Measurements from ENCODE around the gene FYB1.
"Not testable (repeated sequence)": the region's sequence is repeated elsewhere in the genome, so short reads cannot be mapped to it uniquely, and the experiment has no call there.

The FYB1 gene

DNA sequence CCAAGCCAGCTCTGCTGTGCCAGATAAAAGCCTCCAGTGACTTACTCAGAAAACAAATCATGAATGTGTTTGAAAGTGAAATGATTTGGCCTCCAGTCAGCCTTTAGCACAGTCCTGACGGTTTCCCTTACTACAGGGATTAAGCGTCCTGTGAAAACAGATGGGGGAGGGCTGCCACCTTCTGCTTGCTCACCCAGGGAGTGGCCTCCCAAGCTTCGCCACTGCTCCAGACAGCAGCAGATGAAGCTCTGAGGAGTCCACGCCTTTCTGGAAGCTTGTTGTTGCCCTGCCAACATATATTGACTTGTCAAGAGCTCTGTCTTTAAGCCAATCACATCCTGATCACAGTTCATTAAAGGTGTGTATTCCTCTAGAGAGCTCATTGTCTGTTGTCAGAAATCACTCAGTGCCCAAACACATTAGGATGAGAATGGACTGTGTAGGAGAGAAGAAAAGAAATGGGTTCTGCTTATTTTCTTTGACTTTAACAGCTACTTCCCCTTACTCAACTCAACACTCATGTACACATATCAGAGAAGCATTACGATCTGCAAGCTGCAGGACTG is 4.9 kb upstream of the FYB1 start:
- Histone ChIP-seq H3K9ac (ENCODE audit: low read depth, low read length) (no peak overlapping the region), H3K9me3 (ENCODE audit: insufficient read depth, low read depth, low read length) (no peaks in the 10 kb centered on the region), H3K27me3 (ENCODE audit: insufficient read depth, low read length) (no peaks in the 10 kb centered on the region), H3K27ac (ENCODE audit: low read length) (no peak overlapping the region), H3K36me3 (ENCODE audit: insufficient read depth, low read depth, low read length) (no peaks in the 10 kb centered on the region), H3K4me3 (ENCODE audit: low read length) (no peak overlapping the region), H3K4me1 (ENCODE audit: insufficient read depth, low read length) (no peaks in the 10 kb centered on the region)

DNA sequence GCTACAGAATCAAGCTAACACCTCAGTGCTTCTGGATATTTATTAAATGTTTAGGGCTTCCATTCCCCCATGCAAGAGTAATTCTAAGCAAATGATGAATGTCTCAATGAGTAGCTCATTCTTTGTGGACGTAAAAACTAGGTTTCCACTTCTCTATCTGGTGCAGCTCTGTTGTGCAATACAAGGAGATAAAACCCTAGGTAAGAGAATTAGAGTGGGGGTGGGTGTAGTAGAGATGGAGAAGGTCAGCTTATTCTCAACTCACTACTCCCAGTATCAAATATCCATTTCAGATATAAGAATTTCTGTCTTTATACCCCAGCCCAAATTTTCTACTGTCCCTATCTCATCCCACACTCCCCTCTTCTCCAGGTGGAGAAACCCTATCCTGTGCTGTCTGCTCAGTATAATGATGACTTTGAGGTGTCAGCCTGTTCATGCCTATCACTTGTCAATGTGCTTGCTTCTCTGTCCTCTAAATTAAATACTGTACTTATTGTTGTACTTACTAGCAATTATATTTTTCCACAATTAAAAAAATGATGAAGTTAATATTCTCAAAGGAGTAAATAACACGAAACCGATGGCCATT is 4.3 kb upstream of the FYB1 start:
- Histone ChIP-seq H3K9me3 (ENCODE audit: insufficient read depth, low read depth, low read length) (no peaks in the 10 kb centered on the region), H3K4me3 (ENCODE audit: low read length) (no peak overlapping the region), H3K36me3 (ENCODE audit: insufficient read depth, low read depth, low read length) (no peaks in the 10 kb centered on the region), H3K27ac (ENCODE audit: low read length) (no peak overlapping the region), H3K27me3 (ENCODE audit: insufficient read depth, low read length) (no peaks in the 10 kb centered on the region), H3K9ac (ENCODE audit: low read depth, low read length) (no peak overlapping the region), H3K4me1 (ENCODE audit: insufficient read depth, low read length) (no peaks in the 10 kb centered on the region)

- H3K4me1 ChIP-seq (ENCODE audit: insufficient read depth, low read length); H3K27me3 ChIP-seq (ENCODE audit: insufficient read depth, low read length); H3K27ac ChIP-seq (ENCODE audit: low read length); H3K4me3 ChIP-seq (ENCODE audit: low read length); H3K9me3 ChIP-seq (ENCODE audit: insufficient read depth, low read depth, low read length); H3K36me3 ChIP-seq (ENCODE audit: insufficient read depth, low read depth, low read length); H3K9ac ChIP-seq (ENCODE audit: low read depth, low read length): not testable (repeated sequence)
Measured at GRCh38 chr5:39221671-39222070, 2.3 kb upstream of the FYB1 start.

- no peak overlapping the region for H3K27ac ChIP-seq (ENCODE audit: low read length)
- no peaks in the 10 kb centered on the region for H3K36me3 ChIP-seq (ENCODE audit: insufficient read depth, low read depth, low read length)
- no peak overlapping the region for H3K9ac ChIP-seq (ENCODE audit: low read depth, low read length)
- H3K27me3 ChIP-seq (ENCODE audit: insufficient read depth, low read length) = no peaks in the 10 kb centered on the region
- H3K4me1 ChIP-seq (ENCODE audit: insufficient read depth, low read length) = no peaks in the 10 kb centered on the region
- no peak overlapping the region for H3K4me3 ChIP-seq (ENCODE audit: low read length)
- H3K9me3 ChIP-seq (ENCODE audit: insufficient read depth, low read depth, low read length) = no peaks in the 10 kb centered on the region
Measured at GRCh38 chr5:39220280-39221030, 1.1 kb upstream of the FYB1 start.

DNA sequence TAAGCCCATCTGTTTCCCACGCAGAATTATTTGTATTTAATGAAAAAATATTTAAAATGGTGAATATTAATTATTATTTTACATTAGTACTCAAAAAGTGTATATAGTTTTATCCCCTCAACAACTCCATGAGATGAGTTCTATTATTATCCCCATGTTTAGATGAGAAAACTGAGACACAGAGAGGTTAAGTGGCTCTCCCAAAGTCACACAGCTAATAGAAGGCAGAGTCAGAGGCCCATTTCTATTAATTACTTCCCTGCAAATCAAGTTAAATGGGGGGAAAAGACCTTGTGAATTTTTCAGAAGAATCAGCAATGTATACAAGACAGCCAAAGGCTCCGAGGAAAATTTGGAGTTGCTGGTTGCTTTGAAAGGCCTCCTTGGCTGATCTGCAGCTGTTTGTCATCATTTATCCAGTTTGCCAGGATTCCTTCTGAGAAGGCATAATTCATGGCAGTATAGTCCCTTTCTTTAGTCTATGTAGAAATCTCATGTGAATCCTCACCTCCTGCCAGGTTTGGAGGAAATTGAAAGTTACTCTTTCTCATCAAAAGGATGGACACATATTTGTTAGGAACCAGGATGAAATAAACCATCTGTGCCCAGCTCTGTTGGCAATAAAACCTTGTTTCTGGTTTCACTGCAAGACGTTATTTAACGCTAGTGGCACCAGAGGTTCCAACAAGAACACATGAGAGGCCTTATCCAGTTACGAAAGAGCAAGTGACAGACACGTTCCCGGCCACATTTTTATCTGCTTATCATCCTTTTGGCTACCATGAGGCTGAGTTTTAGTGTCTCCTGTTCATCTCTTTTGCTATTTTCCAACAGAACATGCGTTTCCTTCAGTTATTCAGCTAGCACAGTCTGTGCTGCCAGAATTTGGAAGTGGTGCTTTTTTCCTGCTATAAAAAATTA is 621 bp downstream of the FYB1 start:
- Histone ChIP-seq H3K9me3 (ENCODE audit: insufficient read depth, low read depth, low read length) (no peaks in the 10 kb centered on the region), H3K36me3 (ENCODE audit: insufficient read depth, low read depth, low read length) (no peaks in the 10 kb centered on the region), H3K9ac (ENCODE audit: low read depth, low read length) (no peak overlapping the region), H3K27me3 (ENCODE audit: insufficient read depth, low read length) (no peaks in the 10 kb centered on the region), H3K4me1 (ENCODE audit: insufficient read depth, low read length) (no peaks in the 10 kb centered on the region), H3K4me3 (ENCODE audit: low read length) (no peak overlapping the region), H3K27ac (ENCODE audit: low read length) (no peak overlapping the region)

DNA sequence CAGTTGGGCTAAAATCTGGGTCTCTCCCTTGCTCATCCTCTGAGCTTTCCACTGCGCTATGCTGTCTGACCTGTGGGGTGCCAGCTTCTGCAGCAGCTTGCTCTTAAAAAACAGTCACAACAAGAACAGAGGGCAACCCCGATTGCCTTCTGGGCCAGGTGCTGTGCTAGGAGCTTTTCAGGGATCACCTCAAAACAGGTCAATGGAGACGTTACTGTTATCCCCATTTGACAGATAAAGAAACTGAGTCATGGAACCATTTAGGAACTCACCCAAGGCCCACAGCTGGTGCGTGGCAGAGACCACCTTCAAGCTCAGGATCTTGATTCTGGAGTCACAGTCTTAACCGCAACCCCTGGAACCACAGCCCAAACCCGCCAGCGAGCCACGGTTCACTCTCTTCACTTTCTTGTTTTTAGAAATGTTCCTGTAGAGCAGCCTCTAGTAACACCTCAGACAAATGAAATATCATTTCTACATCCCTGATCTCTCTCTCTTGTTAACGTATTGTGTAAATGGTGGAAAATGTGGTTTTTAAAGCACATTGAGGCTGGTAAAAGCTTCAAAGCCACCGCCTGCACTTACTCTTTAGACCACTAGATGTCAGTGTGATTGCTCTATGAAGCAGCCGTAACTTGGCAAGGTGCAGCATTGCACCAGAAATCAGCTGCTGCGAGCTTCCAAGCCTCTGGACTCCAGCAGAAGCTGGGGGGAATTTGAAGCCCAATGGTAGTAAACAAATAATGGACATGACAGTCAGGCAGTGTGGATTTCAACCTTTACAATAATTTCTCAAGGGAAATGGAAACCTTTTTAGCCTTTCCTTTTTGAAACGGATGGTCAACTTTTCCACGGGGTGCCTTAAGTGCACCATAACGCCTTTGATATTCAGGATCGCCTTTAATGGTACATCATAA is 1.7 kb downstream of the FYB1 start:
- Histone ChIP-seq H3K9me3 (ENCODE audit: insufficient read depth, low read depth, low read length) (no peaks in the 10 kb centered on the region), H3K4me3 (ENCODE audit: low read length) (no peak overlapping the region), H3K9ac (ENCODE audit: low read depth, low read length) (no peak overlapping the region), H3K36me3 (ENCODE audit: insufficient read depth, low read depth, low read length) (no peaks in the 10 kb centered on the region), H3K27me3 (ENCODE audit: insufficient read depth, low read length) (no peaks in the 10 kb centered on the region), H3K4me1 (ENCODE audit: insufficient read depth, low read length) (no peaks in the 10 kb centered on the region), H3K27ac (ENCODE audit: low read length) (no peak overlapping the region)

DNA sequence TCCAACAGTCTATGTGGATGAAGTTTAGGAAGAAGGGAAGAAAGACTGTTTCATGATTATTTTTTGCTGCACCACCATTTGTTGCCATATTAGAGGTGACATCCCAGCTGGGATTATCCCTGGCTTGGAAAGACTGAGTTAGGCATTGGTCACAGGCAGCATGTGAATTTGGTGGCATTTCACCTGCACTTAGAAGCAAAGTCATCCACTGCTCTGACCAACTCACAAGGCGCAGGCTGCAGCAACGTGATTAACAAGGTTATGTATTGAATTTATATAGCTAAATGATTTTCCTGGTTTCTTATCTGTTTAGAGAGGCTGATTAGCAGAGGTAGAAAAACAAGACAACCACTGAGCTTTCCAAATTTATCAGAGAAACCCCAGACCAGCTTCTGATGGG is 2.7 kb downstream of the FYB1 start:
- no peak overlapping the region for H3K4me3 ChIP-seq (ENCODE audit: low read length)
- H3K4me1 ChIP-seq (ENCODE audit: insufficient read depth, low read length) = no peaks in the 10 kb centered on the region
- no peak overlapping the region for H3K9ac ChIP-seq (ENCODE audit: low read depth, low read length)
- no peaks in the 10 kb centered on the region for H3K27me3 ChIP-seq (ENCODE audit: insufficient read depth, low read length)
- H3K36me3 ChIP-seq (ENCODE audit: insufficient read depth, low read depth, low read length) = no peaks in the 10 kb centered on the region
- H3K9me3 ChIP-seq (ENCODE audit: insufficient read depth, low read depth, low read length) = no peaks in the 10 kb centered on the region
- no peak overlapping the region for H3K27ac ChIP-seq (ENCODE audit: low read length)

DNA sequence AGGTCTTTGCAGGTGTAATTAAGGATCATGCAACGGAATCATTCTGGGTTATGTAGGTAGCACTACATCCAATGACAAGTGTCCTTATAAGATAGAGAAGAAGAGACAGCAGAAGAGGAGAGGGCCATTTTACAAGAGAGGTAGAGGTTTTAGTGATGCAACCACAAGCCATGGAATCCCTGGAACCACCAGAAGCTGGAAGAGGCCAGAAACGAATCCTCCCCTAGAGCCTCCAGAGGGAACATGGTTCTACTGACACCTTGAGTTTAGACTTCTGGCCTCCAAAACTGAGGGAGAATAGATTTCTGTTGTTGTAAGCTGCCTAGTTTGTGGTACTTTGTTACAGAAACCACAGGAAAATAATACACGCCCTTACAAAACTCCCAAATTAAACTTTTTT is 3.5 kb downstream of the FYB1 start:
- Histone ChIP-seq H3K9ac (ENCODE audit: low read depth, low read length) (no peak overlapping the region), H3K36me3 (ENCODE audit: insufficient read depth, low read depth, low read length) (no peaks in the 10 kb centered on the region), H3K9me3 (ENCODE audit: insufficient read depth, low read depth, low read length) (no peaks in the 10 kb centered on the region), H3K4me3 (ENCODE audit: low read length) (no peak overlapping the region), H3K4me1 (ENCODE audit: insufficient read depth, low read length) (no peaks in the 10 kb centered on the region), H3K27me3 (ENCODE audit: insufficient read depth, low read length) (no peaks in the 10 kb centered on the region), H3K27ac (ENCODE audit: low read length) (no peak overlapping the region)

GRCh38 chr5:39214912-39215709 is 4.3 kb downstream of the FYB1 start:
- H3K27me3 ChIP-seq (ENCODE audit: insufficient read depth, low read length) = no peaks in the 10 kb centered on the region
- no peak overlapping the region for H3K27ac ChIP-seq (ENCODE audit: low read length)

GRCh38 chr5:39213447-39214207 is 5.7 kb downstream of the FYB1 start:
- H3K9ac ChIP-seq (ENCODE audit: low read depth, low read length) = no peak overlapping the region
- H3K36me3 ChIP-seq (ENCODE audit: insufficient read depth, low read depth, low read length) = no peaks in the 10 kb centered on the region
- no peak overlapping the region for H3K27ac ChIP-seq (ENCODE audit: low read length)
- H3K9me3 ChIP-seq (ENCODE audit: insufficient read depth, low read depth, low read length) = no peaks in the 10 kb centered on the region
- H3K4me1 ChIP-seq (ENCODE audit: insufficient read depth, low read length) = no peaks in the 10 kb centered on the region
- H3K27me3 ChIP-seq (ENCODE audit: insufficient read depth, low read length) = no peaks in the 10 kb centered on the region
- H3K4me3 ChIP-seq (ENCODE audit: low read length) = no peak overlapping the region

More at GRCh38 chr5:39214912-39215709, 4.3 kb downstream of the FYB1 start:
- Histone ChIP-seq H3K4me1 (ENCODE audit: insufficient read depth, low read length) (no peaks in the 10 kb centered on the region), H3K9me3 (ENCODE audit: insufficient read depth, low read depth, low read length) (no peaks in the 10 kb centered on the region), H3K36me3 (ENCODE audit: insufficient read depth, low read depth, low read length) (no peaks in the 10 kb centered on the region), H3K4me3 (ENCODE audit: low read length) (no peak overlapping the region), H3K9ac (ENCODE audit: low read depth, low read length) (no peak overlapping the region)
